GM12872 (cell line): ENCODE results near the gene DPF3.

Source experiments
- CTCF ChIP-seq: IDR thresholded peaks from 3 replicates; pipeline ENCODE4 v1.5.1; 2011; ENCODE audit warnings: low read depth, mild to moderate bottlenecking, low read length, moderate library complexity; ENCODE audit not compliant: insufficient read depth

The DPF3 gene

DNA sequence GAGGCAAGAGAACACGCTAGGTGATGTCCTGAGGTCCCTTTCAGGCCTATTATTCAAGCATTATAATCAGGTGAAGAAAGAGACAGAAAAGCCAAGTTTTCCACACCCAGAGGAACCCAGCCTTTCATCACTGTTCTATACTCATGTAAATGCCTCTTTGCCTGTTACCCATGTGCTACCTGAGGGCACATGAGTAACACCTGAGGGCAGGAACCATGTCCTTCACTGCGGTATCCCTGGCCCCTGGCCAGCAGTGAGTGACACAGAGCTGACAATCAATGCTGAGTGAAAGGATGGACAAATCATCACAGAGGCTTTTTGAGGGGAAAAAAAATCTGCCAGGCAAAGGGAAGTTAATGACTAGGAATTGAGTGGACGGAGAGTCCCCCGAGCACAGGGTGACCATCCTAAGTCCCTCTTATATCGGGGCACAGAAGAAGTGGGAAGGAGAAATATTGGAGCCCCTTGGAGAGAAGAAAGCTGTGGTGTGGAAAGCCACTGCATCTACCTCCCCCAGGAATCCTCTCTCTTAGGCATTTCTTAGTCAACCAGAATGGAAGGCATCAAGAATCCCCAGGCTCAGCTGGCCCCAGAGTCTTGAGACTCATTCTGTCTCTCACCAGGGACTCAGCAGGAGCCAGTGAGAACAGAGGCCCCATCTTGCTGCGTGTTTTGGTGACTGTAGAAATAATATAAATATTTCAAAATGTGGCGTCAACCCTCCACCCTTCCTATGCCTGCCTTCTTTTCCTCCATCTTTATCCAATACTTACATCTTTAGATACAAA lies 212.9 kb downstream of the DPF3 start:
- no peak for TF ChIP-seq CTCF

- no peak for TF ChIP-seq CTCF
Observed at GRCh38 chr14:72679536-72680151, 214.3 kb downstream of the DPF3 start.

GRCh38 chr14:72679141-72679535 lies 214.8 kb downstream of the DPF3 start:
- TF ChIP-seq CTCF = no peak

DNA sequence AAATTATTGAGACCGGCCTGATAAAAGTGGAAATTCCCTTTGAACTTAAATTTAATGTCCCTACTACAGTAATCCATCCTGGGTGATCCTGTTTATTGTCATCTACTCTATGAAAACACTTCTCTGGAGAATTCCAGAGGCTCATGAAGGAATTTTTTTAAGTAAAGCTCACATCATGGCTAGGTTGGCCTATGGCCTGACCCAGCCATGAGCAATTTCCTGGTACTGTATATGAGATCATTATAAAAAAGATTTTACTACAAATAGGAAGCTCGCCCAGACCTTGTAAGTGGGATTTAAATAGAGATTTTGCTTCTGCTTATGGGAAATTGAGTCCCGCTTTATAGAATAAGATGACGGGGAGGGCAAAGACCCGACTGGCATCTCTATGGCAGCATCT lies 215.5 kb downstream of the DPF3 start:
- TF ChIP-seq CTCF = no peak

DNA sequence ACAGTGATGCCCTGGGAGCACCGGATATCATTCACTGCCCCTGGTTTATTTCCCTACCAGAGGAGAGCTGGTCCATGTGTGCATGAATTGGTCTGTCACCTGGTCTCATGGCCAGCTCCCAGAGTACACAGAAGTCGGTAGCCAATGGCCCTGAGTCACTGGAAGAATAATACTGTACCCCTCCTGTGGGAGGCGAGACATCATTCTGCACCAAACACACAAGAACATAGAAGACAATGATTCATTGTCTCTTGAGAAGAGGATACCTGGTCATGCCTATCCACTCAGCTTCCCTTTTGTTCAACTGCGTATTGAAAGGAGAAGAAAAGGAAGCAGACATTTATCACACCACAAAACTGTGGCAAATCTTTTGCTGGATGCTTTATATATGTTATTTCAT lies 216.2 kb downstream of the DPF3 start:
- TF ChIP-seq CTCF = no peak

- TF ChIP-seq CTCF = no peak
Observed at GRCh38 chr14:72675126-72675525, 218.8 kb downstream of the DPF3 start.

DNA sequence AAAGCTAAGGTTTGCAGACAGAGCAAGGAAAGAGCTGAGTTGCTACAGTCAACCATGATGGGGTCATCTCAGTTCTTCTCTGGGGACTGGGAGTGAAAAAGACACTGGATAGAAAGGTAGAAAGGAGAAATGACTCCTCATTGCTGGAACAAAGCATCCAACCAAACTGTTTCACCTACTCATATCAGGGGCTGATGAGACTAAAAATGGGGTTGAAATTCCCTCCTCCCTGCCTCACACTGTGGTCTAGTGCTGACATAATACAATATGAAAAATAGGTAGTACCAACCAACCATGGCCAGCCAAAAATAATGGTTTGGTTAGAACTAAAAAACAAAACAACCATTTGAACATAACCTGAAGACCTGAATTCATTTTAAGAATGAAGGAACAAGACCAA lies 220.7 kb downstream of the DPF3 start:
- TF ChIP-seq CTCF = no peak
